Middle frontal gyrus (tissue), 1 donor: Measurements from ENCODE around the gene DMRTA1.
"Not testable (repeated sequence)": the region's sequence is repeated elsewhere in the genome, so short reads cannot be mapped to it uniquely, and the experiment has no call there.

Source experiments
- DNase-seq: peaks from one replicate; pipeline ENCODE4 v3.0.0-alpha.2; 2015; ENCODE audit warnings: low spot score; ENCODE audit errors: extremely low spot score

The DMRTA1 gene

GRCh38 chr9:22457448-22457847 lies 10.8 kb downstream of the DMRTA1 start:
- DNase-seq = no peak

DNA sequence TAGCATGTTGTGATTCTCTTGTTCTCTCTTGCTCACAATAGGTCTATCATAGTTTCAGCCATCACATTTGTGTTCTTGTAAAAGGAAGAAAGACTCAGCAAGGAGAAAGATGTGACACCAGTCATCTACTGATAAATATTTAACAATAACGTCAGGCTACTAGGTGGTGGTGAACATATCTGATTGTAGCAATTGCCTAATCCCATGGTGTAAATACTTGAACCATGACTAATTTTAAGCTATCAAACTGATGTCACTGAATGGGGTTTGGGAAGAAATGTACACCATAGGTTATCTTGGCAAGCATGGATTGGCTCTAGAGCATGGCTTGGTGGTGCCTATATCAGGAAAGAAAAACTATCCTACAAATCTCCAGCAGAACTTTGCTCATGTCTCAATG lies 16.6 kb downstream of the DMRTA1 start:
- DNase-seq = no peak

GRCh38 chr9:22469928-22470544 lies 23.4 kb downstream of the DMRTA1 start:
- peak; percentile 56 for DNase-seq

GRCh38 chr9:22481566-22481965 lies 34.9 kb downstream of the DMRTA1 start:
- no peak for DNase-seq

GRCh38 chr9:22483528-22484070 lies 37.0 kb downstream of the DMRTA1 start:
- no peak for DNase-seq

DNA sequence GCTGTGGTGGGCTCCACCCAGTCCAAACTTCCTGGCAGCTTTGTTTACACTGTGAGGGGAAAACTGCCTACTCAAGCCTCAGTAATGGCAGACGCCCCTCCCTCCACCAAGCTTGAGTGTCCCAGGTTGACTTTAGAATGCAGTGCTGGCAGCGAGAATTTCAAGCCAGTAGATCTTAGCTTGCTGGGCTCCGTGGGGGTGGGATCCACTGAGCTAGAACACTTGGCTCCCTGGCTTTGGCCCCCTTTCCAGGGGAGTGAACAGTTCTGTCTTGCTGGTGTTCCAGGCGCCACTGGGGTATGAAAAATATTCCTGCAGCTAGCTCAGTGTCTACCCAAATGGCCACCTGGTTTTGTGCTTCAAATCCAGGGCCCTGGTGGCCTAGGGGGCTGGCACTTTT lies 49.6 kb downstream of the DMRTA1 start:
- DNase-seq = not testable (repeated sequence)
